OCI-LY1 (cell line): ENCODE results near the gene BMP5.

ENCODE experiments used
- EZH2 ChIP-seq: fragments of 200-600 bp; sonication (generic), shearing (Covaris generic); IDR thresholded peaks from 2 replicates; pipeline ENCODE4 v1.8.0; 2017; ENCODE audit warnings: borderline replicate concordance, mixed run types, mild to moderate bottlenecking, antibody characterized with exemption, low read length, moderate library complexity, mixed read lengths
- TF ChIP-seq, protein P1 (sequence below): fragments of 200-600 bp; sonication (generic), shearing (Covaris generic); IDR thresholded peaks from 2 replicates; pipeline ENCODE4 v1.5.1; 2017; ENCODE audit warnings: mild to moderate bottlenecking, antibody characterized with exemption, low read length, moderate library complexity, mixed read lengths

DNA sequence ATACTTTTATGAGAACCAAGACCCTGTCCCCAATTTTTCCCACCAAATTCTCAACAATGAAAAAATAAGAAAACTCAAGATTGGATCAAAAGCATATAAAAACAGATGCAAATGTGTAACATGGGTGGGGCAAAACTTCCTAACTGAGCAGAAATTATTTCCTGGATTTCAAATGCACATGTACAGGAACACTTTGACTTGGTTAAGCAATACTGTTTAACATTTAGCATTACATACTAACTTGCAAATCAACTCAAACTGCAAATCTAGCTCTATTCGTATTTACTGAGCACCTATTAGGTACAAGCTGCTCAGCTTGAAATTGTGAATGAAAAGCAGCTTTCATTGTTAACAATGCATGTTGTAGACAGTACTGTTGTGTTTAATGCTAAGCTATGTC lies 40.2 kb downstream of the BMP5 start:
- TF ChIP-seq, protein P1, sequence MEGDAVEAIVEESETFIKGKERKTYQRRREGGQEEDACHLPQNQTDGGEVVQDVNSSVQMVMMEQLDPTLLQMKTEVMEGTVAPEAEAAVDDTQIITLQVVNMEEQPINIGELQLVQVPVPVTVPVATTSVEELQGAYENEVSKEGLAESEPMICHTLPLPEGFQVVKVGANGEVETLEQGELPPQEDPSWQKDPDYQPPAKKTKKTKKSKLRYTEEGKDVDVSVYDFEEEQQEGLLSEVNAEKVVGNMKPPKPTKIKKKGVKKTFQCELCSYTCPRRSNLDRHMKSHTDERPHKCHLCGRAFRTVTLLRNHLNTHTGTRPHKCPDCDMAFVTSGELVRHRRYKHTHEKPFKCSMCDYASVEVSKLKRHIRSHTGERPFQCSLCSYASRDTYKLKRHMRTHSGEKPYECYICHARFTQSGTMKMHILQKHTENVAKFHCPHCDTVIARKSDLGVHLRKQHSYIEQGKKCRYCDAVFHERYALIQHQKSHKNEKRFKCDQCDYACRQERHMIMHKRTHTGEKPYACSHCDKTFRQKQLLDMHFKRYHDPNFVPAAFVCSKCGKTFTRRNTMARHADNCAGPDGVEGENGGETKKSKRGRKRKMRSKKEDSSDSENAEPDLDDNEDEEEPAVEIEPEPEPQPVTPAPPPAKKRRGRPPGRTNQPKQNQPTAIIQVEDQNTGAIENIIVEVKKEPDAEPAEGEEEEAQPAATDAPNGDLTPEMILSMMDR, result no peak
- no peak for TF ChIP-seq EZH2
